H1 (cell line): Measurements from ENCODE around the gene EPHA8. TPM values are rescaled to one million over a fixed set of nuclear protein-coding genes. Genes with fewer than 3 reads are reported as not detected.

ENCODE experiments used
- POLR2A ChIP-seq, 2 experiments: IDR thresholded peaks; 1 replicate in 1 of 2; 2 replicates in 1 of 2; pipeline ENCODE4 v1.6.1; 2011; ENCODE audit warnings: low read depth in 2 of 2, low read length in 2 of 2, mild to moderate bottlenecking in 2 of 2; ENCODE audit errors: control extremely low read depth in 1 of 2
- SP4 ChIP-seq: IDR thresholded peaks from 2 replicates; pipeline ENCODE4 v1.6.1; 2012; ENCODE audit warnings: low read length, inconsistent platforms
- polyA plus RNA-seq, 7 experiments: library from polyadenylated mRNA; depleted of rRNA in 3 of 7; stranded (reverse) in 5 of 7; unstranded in 2 of 7; fragments of >200 nt in 5 of 7; fragments of 200-250 nt in 2 of 7; gene quantifications; 1 replicate in 5 of 7; 2 replicates in 1 of 7; 4 replicates in 1 of 7; pipeline versions ENCODE4 v1.2.1 to v1.2.3, GENCODE V29; 2011 to 2013; ENCODE audit warnings: missing spikeins in 2 of 7, mixed read lengths in 2 of 7
- total RNA-seq: library from RNA; stranded (reverse); fragmentation: NEBNext Ultra II Directional; extraction: Animal tissue kit (Norgen Biotek cat#: 25700); gene quantifications from 2 replicates; pipeline ENCODE4 v1.2.1, GENCODE V29; 2021

Gene EPHA8
- total and polyA plus RNA-seq, 2 of the 8 experiments (the other 6 are each of a cell fraction or from before 2014, with no cell fraction given): 4.0 to 8.4 TPM

- no peak for TF ChIP-seq SP4
- no peak for TF ChIP-seq POLR2A (IDR thresholded peaks at IDR 0.05; ENCODE audit: control extremely low read depth in 1 of 2, low read depth in 2 of 2, low read length in 2 of 2)
- TF ChIP-seq, all 59 proteins: peak for 0
Observed at GRCh38 chr1:22586356-22587130, 23.3 kb downstream of the EPHA8 start (continued).
